ENCODE data around the gene TOR1AIP2. TPM values are rescaled to one million over a fixed set of nuclear protein-coding genes. Genes with fewer than 3 reads are reported as not detected.

The TOR1AIP2 gene
- total RNA-seq, 1 experiment from 2014 or later: 28.9 TPM

GRCh38 chr1:179826626-179827280, 50.9 kb downstream of the TOR1AIP2 start:
- no peak overlapping the region for H3K9ac ChIP-seq (ENCODE audit: low read length)
- POLR2A ChIA-PET (ENCODE audit: unreplicated experiment): no interaction called here
- intact Hi-C loops (cut with micrococcal nuclease): no loop called here

DNA sequence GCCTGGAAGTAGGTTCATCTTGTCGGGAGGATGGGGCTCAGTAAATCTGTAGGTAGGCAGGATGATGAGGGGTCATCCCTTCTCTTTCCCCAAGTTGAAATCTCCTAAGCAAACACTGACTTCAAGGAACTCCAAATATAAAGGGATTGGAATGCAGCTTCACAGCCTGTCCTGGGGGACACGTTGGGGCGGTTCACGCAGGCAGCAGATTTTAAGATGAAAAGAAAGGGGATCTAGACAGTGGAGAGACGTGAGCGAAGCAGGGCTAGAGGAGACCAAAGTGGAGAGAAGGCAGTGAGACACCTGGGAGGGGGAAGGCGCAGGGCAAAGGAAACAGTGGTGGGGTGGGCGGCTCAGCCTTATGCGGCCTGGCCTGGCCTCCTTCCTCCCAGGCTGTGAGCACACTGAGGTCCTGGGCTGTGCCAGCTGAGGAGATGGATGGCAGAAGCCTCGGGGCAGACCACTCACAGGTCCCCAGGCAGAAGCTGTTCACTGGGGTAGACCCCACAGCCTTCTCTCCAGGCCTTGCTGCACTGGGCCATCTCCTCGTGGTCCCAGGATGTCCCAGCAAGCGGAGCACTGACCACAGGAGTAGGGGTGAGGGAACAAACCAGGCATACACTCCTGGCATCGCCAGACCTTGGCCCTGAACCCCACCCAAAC, 51.7 kb downstream of the TOR1AIP2 start:
- Histone ChIP-seq H3K27me3 (ENCODE audit: low read length) (no peaks in the 10 kb centered on the region), H3K4me1 (ENCODE audit: insufficient read depth, low read length) (no peaks in the 10 kb centered on the region), H3K27ac (ENCODE audit: low read length) (no peak overlapping the region), H3K9ac (ENCODE audit: low read length) (no peak overlapping the region), H2AFZ (ENCODE audit: low read length) (no peak overlapping the region), H3K9me2 (replicated peaks; ENCODE audit: low read length) (no peaks in the 10 kb centered on the region), H3K36me3 (ENCODE audit: low read depth, low read length) (no peaks in the 10 kb centered on the region), H3K79me2 (ENCODE audit: low read length) (no peaks in the 10 kb centered on the region), H4K20me1 (ENCODE audit: low read length) (no peaks in the 10 kb centered on the region), H3K4me3 (ENCODE audit: low read length) (no peak overlapping the region), H3K9me3 (ENCODE audit: low read length) (no peaks in the 10 kb centered on the region), H3F3A (ENCODE audit: low read length, unreplicated experiment) (no peaks in the 10 kb centered on the region), H3K4me2 (ENCODE audit: low read length) (no peak overlapping the region)
- DNase-seq: no peak
- no peak for ATAC-seq
- intact Hi-C loops (cut with micrococcal nuclease): no loop called here
- no TSS peak for BruUV-seq (replicated peaks)
- POLR2A ChIA-PET (ENCODE audit: unreplicated experiment): no interaction called here
- CTCF ChIA-PET: no interaction called here
- TF ChIP-seq EZH2 (IDR thresholded peaks at IDR 0.05; ENCODE audit: low read length, unreplicated experiment) (no peak), EZH2phosphoT487 (IDR thresholded peaks at IDR 0.05; ENCODE audit: borderline replicate concordance, low read length) (no peak)
- TF ChIP-seq, protein P1, sequence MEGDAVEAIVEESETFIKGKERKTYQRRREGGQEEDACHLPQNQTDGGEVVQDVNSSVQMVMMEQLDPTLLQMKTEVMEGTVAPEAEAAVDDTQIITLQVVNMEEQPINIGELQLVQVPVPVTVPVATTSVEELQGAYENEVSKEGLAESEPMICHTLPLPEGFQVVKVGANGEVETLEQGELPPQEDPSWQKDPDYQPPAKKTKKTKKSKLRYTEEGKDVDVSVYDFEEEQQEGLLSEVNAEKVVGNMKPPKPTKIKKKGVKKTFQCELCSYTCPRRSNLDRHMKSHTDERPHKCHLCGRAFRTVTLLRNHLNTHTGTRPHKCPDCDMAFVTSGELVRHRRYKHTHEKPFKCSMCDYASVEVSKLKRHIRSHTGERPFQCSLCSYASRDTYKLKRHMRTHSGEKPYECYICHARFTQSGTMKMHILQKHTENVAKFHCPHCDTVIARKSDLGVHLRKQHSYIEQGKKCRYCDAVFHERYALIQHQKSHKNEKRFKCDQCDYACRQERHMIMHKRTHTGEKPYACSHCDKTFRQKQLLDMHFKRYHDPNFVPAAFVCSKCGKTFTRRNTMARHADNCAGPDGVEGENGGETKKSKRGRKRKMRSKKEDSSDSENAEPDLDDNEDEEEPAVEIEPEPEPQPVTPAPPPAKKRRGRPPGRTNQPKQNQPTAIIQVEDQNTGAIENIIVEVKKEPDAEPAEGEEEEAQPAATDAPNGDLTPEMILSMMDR (conservative IDR thresholded peaks at IDR 0.05; ENCODE audit: low read depth, low read length): no peak

More at GRCh38 chr1:179826626-179827280, 50.9 kb downstream of the TOR1AIP2 start:
- DNase-seq: no peak
- H3K27ac ChIP-seq (ENCODE audit: low read length): no peak overlapping the region
- ATAC-seq: no peak
- no peak overlapping the region for H3K4me3 ChIP-seq (ENCODE audit: low read length)
- no peak overlapping the region for H2AFZ ChIP-seq (ENCODE audit: low read length)
- H3K27me3 ChIP-seq (ENCODE audit: low read length): no peaks in the 10 kb centered on the region
- no peaks in the 10 kb centered on the region for H3K79me2 ChIP-seq (ENCODE audit: low read length)
- H3K9me3 ChIP-seq (ENCODE audit: low read length): no peaks in the 10 kb centered on the region
- H3K4me1 ChIP-seq (ENCODE audit: insufficient read depth, low read length): 0 out of 2 replicates have a peak, but pooled peaks cover 3% of the 10 kb centered on the region
- H3K36me3 ChIP-seq (ENCODE audit: low read depth, low read length): no peaks in the 10 kb centered on the region
- H3K4me2 ChIP-seq (ENCODE audit: low read length): no peak overlapping the region
- no peaks in the 10 kb centered on the region for H4K20me1 ChIP-seq (ENCODE audit: low read length)
- TF ChIP-seq EZH2phosphoT487 (IDR thresholded peaks at IDR 0.05; ENCODE audit: borderline replicate concordance, low read length) (no peak), EZH2 (IDR thresholded peaks at IDR 0.05; ENCODE audit: low read length, unreplicated experiment) (no peak)
- TF ChIP-seq, protein P1 (conservative IDR thresholded peaks at IDR 0.05; ENCODE audit: low read depth, low read length): no peak
- CTCF ChIA-PET: no interaction called here
- no TSS peak for BruUV-seq (replicated peaks)
- no peaks in the 10 kb centered on the region for H3K9me2 ChIP-seq (replicated peaks; ENCODE audit: low read length)
- H3F3A ChIP-seq (ENCODE audit: low read length, unreplicated experiment): no peaks in the 10 kb centered on the region

- POLR2A ChIA-PET (ENCODE audit: unreplicated experiment): no interaction called here
- H3K4me3 ChIP-seq (ENCODE audit: low read length): no peak overlapping the region
- H3F3A ChIP-seq (ENCODE audit: low read length, unreplicated experiment): no peaks in the 10 kb centered on the region
- no TSS peak for BruUV-seq (replicated peaks)
- no peak for ATAC-seq
- H3K4me2 ChIP-seq (ENCODE audit: low read length): no peak overlapping the region
- H3K9me3 ChIP-seq (ENCODE audit: low read length): no peaks in the 10 kb centered on the region
- no peaks in the 10 kb centered on the region for H3K27me3 ChIP-seq (ENCODE audit: low read length)
- H2AFZ ChIP-seq (ENCODE audit: low read length): no peak overlapping the region
- H3K27ac ChIP-seq (ENCODE audit: low read length): no peak overlapping the region
- no peaks in the 10 kb centered on the region for H3K9me2 ChIP-seq (replicated peaks; ENCODE audit: low read length)
- no peaks in the 10 kb centered on the region for H3K36me3 ChIP-seq (ENCODE audit: low read depth, low read length)
- TF ChIP-seq, protein P1 (conservative IDR thresholded peaks at IDR 0.05; ENCODE audit: low read depth, low read length): no peak
- TF ChIP-seq EZH2phosphoT487 (IDR thresholded peaks at IDR 0.05; ENCODE audit: borderline replicate concordance, low read length) (no peak), EZH2 (IDR thresholded peaks at IDR 0.05; ENCODE audit: low read length, unreplicated experiment) (no peak)
- H3K4me1 ChIP-seq (ENCODE audit: insufficient read depth, low read length): no peaks in the 10 kb centered on the region
- no peaks in the 10 kb centered on the region for H4K20me1 ChIP-seq (ENCODE audit: low read length)
- no peak overlapping the region for H3K9ac ChIP-seq (ENCODE audit: low read length)
- no peak for DNase-seq
- intact Hi-C loops (cut with micrococcal nuclease): no loop called here
- CTCF ChIA-PET: no interaction called here
- no peaks in the 10 kb centered on the region for H3K79me2 ChIP-seq (ENCODE audit: low read length)
Measured at GRCh38 chr1:179825206-179825605, 52.4 kb downstream of the TOR1AIP2 start.
